Measurements from ENCODE around the gene ASB16.
"Not testable (repeated sequence)": the region's sequence is repeated elsewhere in the genome, so short reads cannot be mapped to it uniquely, and the experiment has no call there.

ASB16 gene

GRCh38 chr17:44149066-44149465 lies 21.4 kb upstream of the ASB16 start:
- DNase-seq = not testable (repeated sequence)

DNA sequence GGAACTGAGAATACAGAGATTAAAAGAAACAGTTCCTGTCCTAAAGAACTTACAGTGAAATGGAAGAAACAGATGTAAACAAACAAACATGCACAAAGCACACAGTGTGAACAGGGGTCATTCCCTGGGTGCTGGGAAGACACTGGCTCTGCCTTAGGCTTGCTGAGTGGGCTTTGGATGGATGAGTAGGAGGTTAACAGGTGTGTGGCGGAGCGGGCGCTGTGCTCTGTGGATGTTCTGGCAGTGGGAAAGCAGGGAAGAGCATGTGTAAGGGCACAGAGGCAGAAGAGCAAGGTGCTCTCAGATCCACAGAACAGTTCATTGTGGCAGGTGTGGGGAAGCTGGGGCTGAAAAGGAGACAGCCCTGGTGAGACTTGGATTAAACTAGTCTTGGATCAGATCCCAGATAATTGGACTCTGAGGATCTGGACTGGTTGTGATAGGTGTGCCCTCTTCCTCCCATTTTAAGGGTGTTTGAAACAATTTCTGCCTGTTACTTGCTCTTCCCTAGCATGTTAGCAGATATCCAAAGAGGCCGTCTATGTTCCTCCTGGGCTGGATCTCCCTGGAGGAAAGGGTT lies 20.7 kb upstream of the ASB16 start:
- DNase-seq = no peak

DNA sequence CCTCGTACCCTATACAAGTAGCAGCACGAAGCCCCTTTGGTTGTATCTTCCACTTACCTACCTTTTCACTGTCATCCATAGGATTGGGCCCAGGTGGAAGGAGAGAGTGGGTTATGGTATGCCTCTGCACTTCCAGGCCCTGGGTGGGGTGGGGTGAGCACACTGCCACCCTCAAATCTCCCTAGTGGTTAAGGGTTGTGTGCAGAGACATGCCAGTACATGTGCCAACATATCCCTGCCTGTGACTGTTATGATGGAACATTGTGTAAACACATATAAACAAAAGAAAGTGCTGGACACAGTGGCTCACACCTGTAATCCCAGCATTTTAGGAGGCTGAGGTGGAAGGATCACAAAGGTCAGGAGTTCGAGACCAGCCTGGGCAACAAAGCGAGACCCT lies 17.6 kb upstream of the ASB16 start:
- DNase-seq = no peak

DNA sequence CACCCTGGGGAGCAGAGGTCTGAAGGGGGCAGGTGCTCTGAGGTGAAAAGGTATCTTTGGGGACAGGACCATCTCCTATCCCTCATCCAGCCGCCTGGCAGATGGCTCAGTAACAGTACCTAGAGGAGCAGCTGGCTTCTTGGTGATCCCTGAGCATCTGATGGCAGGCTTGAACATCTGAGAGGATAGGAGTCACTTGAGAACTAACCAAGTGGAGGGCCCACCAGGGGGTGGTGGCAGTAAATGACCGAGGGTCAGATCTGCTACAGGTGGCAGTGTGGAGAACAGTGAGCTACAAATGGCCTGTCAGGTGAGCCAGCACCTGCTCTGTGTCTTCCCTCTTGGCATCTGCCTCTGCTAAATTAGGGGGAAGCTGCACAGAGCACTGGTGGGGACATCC lies 15.0 kb upstream of the ASB16 start:
- no peak for DNase-seq

DNA sequence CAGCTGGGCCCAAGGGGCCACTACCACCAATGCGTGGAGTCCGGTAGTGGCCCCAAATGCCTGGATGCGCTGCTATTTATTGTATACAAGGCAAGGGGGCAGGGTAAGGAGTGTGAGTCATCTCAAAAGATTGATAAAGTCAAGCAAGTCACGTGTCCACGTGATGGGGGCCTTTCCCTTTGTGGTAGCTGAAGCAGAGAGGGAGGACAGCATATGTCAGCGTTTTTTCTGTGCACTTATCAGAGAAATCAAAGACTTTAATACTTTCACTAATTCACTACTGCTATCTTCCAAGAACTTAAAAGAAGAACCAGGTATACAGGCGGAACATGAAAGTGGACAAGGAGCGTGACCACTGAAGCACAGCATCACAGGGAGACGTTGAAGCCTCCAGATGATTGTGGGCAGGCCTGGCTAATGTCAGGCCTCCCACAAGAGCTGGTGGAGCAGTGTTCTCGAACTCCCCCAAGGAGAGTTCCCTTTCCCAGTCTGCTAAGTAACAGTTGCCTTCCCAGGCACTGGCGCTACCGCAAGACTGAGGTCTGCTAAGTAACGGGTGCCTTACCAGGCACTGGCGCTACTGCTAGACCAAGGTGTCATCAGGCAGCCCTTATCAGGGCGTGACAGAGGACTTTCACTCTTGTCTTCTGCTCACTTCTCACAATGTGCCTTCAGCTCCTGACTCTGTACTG lies 10.8 kb upstream of the ASB16 start:
- peak; percentile 17 for DNase-seq

- DNase-seq = no peak
These were observed 6.0 kb upstream of the ASB16 start for GRCh38 chr17:44164476-44164875.

GRCh38 chr17:44167181-44167861 lies 3.2 kb upstream of the ASB16 start:
- DNase-seq = no peak

GRCh38 chr17:44170135-44170498 lies 387 bp upstream of the ASB16 start:
- no peak for DNase-seq

- no peak for DNase-seq
These were observed 1.5 kb downstream of the ASB16 start for GRCh38 chr17:44171931-44172455.

DNA sequence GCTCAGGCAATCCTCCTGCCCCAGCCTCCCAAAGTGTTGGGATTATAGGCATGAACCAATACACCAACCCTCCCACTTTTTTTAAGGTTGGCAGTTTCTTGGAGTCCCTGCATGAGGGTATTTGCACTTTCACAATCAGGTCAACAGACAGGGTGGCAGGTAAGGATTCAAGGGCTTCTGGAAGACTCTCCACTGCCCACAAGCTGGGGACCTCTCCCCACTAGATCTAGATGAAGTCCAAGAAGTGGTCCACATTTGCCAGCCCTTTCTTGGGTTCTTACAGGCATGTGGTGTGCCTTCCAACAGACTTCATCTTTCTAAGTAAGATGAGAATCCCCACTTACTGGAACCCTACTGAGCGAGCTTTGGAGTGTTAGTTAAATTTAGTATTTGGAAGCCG lies 3.9 kb downstream of the ASB16 start:
- DNase-seq = no peak

- no peak for DNase-seq
These were observed 5.8 kb downstream of the ASB16 start for GRCh38 chr17:44176257-44176656.

DNA sequence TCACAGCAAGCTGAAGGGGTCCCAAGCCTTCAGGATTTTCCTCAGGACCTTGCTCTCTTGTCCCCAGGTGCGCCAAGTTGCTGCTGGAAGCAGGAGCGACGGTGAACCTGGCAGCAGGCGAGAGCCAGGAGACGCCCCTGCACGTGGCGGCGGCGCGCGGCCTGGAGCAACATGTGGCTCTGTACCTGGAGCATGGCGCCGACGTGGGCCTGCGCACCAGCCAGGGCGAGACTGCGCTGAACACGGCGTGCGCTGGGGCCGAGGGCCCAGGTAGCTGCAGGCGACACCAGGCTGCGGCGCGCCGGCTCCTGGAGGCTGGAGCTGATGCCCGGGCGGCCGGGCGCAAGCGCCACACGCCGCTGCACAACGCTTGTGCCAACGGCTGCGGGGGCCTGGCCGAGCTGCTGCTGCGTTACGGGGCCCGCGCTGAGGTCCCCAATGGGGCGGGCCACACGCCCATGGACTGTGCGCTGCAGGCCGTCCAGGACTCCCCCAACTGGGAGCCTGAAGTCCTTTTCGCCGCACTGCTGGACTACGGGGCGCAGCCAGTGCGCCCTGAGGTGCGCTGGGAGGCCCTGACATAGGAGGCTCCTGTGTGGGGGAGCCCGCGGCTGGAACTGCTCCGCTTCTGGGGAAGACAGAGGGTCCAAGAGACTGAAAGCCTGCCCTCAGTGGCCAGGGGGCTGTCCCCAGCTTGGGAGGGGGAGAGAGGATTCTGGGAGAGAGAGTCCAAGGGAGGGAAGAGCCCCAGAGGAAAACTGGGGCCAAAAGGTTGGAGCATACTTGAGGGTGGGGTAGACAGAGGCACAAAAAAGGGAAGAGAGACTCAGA lies 6.4 kb downstream of the ASB16 start:
- DNase-seq = no peak

DNA sequence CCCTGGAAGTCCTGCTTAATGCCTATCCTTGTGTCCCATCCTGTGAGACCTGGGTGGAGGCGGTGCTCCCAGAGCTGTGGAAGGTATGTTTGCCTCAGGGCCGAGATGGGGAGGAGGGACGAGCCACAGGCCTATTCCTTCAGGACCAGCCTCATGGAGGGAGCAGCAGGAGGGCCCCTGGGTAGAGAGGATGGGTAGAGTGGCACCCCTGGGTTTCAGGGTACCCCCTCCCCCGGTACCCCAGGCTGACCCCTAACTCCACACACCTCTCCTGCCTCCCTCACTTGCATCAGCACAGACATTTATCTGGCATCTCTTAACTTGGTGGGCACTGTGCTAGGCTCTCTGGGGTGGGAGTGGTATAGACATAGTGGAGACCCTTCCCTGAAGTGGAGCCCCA lies 7.1 kb downstream of the ASB16 start:
- no peak for DNase-seq

- no peak for DNase-seq
These were observed 7.6 kb downstream of the ASB16 start for GRCh38 chr17:44178133-44178532.

- DNase-seq = no peak
These were observed 12.5 kb downstream of the ASB16 start for GRCh38 chr17:44183024-44183423.

DNA sequence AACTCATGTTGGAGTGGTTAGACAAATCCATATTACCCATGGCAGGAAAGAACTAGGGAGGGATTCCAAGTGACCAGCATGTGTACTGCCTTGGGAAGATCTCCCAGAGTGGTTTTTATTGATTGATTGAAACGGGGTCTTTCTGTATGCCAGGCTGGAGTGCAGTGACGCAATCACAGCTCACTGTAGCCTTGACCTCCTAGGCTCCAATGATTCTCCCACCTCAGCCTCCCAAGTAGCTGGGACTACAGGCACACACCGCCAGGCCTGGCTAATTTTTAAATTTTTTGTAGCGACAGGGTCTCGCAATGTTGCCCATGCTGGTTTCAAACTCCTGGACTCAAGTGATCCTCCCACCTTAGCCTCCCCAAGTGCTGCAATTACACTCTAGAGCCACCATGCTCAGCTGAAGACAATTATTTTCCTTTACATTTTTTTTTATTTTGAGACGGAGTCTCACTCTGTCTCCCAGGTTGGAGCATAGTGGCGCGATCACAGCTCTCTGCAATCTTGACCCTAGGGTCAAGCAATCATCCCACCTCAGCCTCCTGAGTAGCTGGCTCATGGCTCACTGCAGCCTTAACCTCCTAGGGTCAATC lies 13.8 kb downstream of the ASB16 start:
- DNase-seq = no peak

DNA sequence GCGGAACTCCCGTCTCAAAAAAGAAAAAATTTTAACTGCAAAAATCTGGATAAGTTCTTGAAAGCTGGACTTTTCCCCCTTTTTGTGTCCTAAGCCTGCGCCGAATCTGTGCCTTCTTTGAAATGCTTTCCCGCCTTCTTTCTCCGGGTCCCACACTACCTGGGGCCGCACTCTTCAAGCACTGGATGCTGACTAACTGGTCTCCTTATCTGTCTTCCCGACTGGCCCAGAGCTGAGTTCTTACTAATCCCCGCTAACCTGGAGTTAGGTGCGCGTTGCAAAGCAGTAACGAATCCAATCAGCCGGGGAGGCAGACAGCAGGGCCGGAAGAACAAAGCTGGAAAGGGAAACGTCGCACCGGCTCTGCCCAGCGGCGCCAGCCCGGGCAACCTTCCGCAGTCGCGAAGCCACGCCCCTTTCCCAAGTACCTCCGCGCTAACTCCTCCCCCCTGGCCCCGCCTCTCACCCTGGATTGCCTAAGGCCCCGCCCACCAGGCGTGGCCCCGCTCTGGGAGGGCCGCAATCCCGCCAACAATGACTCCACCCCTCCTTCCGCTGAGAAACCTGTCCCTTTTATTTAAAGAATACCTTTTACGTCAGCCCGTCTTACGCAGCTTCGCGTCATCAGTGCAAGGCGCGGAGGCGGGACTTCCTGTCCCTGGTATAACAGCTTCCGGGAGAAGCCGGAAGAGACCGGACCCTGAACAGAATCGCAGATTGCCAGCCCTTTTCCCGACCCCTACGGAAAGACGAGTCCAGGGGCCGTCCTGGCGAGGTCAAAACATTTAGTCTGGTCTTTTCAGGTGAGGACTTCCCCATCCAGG lies 16.0 kb downstream of the ASB16 start, which contains the start of gene TMUB2:
TMUB2 (plus strand) TSS at position 666 of the 824 bp plus-strand sequence. CDS start 737 bp downstream, outside the sequence.
- DNase-seq = peak; percentile 99

GRCh38 chr17:44187131-44187899 lies 16.8 kb downstream of the ASB16 start:
- DNase-seq = peak; percentile 30

DNA sequence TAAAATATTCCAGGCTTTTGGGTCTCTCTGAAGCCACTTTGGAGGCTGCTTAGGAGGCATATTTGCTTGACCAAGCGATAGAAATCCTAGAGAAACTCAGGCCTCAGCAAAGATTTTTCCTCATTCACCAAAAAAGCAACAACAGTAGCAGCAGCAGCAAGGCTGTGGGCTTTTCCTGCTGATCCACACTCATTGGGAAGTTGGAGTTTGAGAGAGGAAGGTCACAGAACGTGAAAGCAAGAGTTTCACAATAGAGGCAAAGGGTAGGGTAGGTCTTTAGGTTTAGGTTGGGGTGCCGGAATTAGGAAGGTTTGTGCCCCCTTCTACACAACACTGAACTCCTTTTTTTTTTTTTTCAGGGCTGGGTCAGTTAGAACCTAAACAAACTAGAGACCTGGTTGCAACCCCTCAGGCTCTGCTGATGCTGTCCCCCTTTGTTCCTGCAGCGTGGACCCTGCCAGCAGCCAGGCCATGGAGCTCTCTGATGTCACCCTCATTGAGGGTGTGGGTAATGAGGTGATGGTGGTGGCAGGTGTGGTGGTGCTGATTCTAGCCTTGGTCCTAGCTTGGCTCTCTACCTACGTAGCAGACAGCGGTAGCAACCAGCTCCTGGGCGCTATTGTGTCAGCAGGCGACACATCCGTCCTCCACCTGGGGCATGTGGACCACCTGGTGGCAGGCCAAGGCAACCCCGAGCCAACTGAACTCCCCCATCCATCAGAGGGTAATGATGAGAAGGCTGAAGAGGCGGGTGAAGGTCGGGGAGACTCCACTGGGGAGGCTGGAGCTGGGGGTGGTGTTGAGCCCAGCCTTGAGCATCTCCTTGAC lies 18.3 kb downstream of the ASB16 start:
- no peak for DNase-seq

GRCh38 chr17:44190481-44190880 lies 20.0 kb downstream of the ASB16 start:
- DNase-seq = no peak

Data from fibroblast of skin of right quadriceps (primary cell).